RWPE1 (cell line): Measurements from ENCODE around the gene PDZRN3.

Experiments
- CTCF ChIA-PET: fragments of 350-600 bp; sonication (Branson Sonifier 250); formaldehyde crosslinking; extraction: SDS; loops from one replicate; lab custom pipeline; 2021; lab: Yijun Ruan, JAX
- POLR2A ChIA-PET: fragments of 400-600 bp; formaldehyde crosslinking; extraction: SDS; loops from one replicate; lab custom pipeline; 2020; ENCODE audit warnings: antibody characterized with exemption; ENCODE audit not compliant: low non-redundant PET; lab: Yijun Ruan, JAX
- DNase-seq: peaks from one replicate; pipeline ENCODE4 v3.0.0; 2012; ENCODE audit warnings: low spot score
- H3K27ac ChIP-seq: fragments of 450-650 bp; 2 replicates; pipeline ENCODE4 v1.5.1; 2017
- TF ChIP-seq, protein P1 (sequence below): fragments of 450-650 bp; conservative IDR thresholded peaks from 2 replicates; pipeline ENCODE4 v1.5.1; 2017; ENCODE audit warnings: low read depth, mild to moderate bottlenecking

The PDZRN3 gene

GRCh38 chr3:73497646-73498406 lies 126.9 kb downstream of the PDZRN3 start:
- ChIA-PET POLR2A (no interaction called here), CTCF (interaction anchor here (1.3 kb wide), 1 partner anchor 10 kb away, joined by 5 read pairs; no protein-coding TSS in a partner anchor)
- H3K27ac ChIP-seq: no peak overlapping the region

DNA sequence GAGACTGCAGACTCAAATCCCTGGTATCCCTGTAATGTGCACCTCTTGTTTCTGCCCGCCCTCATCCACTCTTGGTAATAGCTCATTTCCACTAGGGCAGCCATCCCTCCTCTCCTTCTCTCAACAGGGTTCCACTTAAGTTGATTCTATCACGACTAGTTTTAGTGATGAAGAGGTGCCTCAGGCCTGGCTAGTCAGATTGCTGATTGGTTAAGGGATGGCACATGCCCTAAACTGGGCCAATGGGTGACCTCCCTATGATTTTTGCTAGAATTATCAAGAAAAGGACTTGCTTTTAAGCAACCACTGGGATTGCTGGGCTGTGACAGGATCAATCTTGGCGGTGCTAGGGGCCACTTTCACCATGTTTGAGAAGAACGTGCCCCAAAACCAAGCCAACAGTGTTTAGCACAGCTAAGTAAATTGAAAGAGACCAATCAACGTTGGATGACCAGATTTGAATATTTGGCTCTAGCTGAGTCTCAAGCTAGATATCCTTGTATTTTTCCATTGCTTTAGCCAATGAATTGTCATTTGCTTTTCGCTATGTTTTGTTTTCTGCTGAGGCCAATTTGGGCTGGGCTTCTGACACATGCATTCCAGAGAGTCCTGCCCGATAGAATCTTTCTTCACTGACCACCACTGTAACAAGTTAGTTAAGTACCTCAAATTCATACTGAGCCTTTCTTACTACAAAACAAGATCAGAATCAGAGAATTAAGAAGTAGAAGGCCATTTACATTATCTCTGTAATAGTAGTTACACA lies 131.0 kb downstream of the PDZRN3 start:
- no peak overlapping the region for H3K27ac ChIP-seq
- TF ChIP-seq, protein P1, sequence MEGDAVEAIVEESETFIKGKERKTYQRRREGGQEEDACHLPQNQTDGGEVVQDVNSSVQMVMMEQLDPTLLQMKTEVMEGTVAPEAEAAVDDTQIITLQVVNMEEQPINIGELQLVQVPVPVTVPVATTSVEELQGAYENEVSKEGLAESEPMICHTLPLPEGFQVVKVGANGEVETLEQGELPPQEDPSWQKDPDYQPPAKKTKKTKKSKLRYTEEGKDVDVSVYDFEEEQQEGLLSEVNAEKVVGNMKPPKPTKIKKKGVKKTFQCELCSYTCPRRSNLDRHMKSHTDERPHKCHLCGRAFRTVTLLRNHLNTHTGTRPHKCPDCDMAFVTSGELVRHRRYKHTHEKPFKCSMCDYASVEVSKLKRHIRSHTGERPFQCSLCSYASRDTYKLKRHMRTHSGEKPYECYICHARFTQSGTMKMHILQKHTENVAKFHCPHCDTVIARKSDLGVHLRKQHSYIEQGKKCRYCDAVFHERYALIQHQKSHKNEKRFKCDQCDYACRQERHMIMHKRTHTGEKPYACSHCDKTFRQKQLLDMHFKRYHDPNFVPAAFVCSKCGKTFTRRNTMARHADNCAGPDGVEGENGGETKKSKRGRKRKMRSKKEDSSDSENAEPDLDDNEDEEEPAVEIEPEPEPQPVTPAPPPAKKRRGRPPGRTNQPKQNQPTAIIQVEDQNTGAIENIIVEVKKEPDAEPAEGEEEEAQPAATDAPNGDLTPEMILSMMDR: no peak
- ChIA-PET POLR2A (no interaction called here), CTCF (interaction anchor here (1.5 kb wide), 1 partner anchor 15 kb away, joined by 4 read pairs; no protein-coding TSS in a partner anchor)
- DNase-seq: no peak

More at GRCh38 chr3:73497646-73498406, 126.9 kb downstream of the PDZRN3 start:
- no peak for DNase-seq
- TF ChIP-seq, protein P1: no peak

- no peak overlapping the region for H3K27ac ChIP-seq
- no peak for DNase-seq
- POLR2A ChIA-PET: no interaction called here
- CTCF ChIA-PET: no interaction called here
- TF ChIP-seq, protein P1: no peak
Measured at GRCh38 chr3:73492186-73492585, 132.6 kb downstream of the PDZRN3 start.

DNA sequence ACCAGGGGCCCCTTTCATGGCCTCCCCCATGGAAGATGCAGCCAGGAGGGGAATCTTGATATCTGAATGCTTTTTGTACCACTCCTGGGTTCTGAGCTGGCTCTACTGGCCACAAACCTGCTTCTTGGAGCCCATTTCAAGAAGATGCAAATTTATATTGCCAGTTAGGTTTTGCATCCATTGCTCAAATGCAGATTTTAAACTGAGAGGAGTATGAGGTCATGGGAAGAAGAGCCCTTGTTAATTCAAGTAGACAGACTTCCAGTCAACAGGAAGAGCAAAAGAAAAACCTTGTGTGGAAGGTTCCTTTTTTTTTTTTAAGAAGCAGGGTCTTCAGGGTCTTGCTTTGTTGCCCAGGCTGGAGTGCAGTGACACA lies 133.5 kb downstream of the PDZRN3 start:
- TF ChIP-seq, protein P1: no peak
- H3K27ac ChIP-seq: no peak overlapping the region
- CTCF ChIA-PET: no interaction called here
- DNase-seq: no peak
- POLR2A ChIA-PET: no interaction called here

DNA sequence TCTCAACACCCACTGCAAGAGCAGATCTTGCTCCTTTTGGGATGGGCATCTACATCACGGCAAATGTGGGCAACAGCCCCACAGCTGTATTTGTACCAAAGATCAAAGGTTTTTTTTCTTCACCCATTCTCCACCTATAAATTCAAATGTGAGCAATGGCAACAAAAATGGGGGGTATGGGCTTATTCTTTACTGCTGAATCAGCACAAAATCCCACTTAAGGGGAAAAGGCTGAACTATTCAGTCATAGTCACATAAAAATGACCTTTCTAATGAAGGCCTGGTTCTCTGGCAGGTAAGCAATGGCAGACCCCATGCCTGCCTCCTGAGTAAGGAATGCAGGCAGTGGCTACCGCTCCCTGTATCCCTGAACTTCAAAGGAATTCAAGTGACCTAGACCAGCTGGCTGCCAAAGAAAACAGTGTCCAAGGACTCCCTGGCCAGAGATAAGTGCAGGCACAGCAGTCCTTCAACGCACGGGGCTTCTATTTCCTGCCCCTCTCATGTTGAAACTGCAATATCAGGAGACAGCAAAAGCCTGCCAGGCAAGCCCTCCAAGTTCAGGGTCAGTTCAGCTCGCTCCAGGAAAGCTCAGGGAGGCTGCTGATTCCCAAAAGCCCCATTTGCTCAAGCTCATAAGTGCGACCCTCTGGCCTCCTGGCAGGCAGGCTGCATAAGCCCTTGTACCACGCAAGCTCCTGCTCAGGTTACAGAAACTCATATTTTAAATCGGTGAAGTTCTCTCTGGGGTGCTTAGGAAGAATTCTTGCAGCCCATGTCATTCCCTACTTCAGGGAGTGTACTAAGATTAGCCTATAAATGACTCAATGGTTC lies 134.1 kb downstream of the PDZRN3 start:
- no peak overlapping the region for H3K27ac ChIP-seq
- POLR2A ChIA-PET: no interaction called here
- CTCF ChIA-PET: interaction anchor here (0.6 kb wide), 1 partner anchor 404 kb away, joined by 3 read pairs; no protein-coding TSS in a partner anchor
- no peak for DNase-seq
- TF ChIP-seq, protein P1: no peak

GRCh38 chr3:73485877-73486330 lies 138.8 kb downstream of the PDZRN3 start:
- H3K27ac ChIP-seq: no peak overlapping the region
- ChIA-PET POLR2A (no interaction called here), CTCF (no interaction called here)
- DNase-seq: no peak
- TF ChIP-seq, protein P1: no peak
